Measurements from ENCODE around the gene OR2T2. TPM values are rescaled to one million over a fixed set of nuclear protein-coding genes. Genes with fewer than 3 reads are reported as not detected.
"Not testable (repeated sequence)": the region's sequence is repeated elsewhere in the genome, so short reads cannot be mapped to it uniquely, and the experiment has no call there.

Gene OR2T2
- total RNA-seq, 4 donors from 2014 or later, result not detected

DNA sequence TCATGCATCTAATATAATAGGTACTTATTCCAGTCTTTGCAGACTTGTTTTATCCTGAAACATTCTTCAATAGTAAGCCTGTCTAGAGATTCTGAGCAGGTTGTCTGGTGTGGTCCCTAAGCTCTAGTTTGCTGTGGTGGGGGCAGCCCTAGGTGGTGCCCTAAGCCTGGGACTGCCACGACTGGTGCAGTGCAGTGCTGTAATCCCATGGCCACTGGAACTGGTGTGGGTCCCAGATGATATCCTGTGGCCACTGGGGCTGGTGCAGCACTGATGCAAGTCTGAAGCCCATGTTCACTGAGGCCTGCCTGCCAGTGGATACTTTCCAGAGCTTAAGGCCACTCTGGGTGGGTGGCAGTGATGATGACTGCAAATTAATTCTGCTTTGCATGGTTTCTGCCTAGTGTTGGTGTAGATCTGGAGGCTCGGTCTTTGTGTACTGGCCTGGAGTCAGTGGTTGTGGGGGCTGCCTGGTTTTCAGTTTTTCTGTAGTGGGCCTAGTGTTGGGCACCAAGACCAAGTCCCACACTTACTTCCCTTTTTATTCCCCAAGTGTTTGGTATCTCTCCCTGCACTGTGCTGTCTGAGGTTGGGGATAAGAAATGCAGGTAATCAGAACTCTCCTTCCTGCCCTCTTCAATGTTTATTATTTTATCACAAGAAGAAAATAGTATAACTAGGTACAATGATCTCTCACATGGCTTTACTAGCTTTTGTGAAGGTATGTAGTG lies 55.0 kb downstream of the OR2T2 start:
- 79 to 81% methylated on average over 1 of the region's 2 CpGs for WGBS, 2 donors

More for the DNA sequence above, 55.0 kb downstream of the OR2T2 start:
- H3K4me3 ChIP-seq (ENCODE audit: low read depth, poor library complexity, severe bottlenecking); DNase-seq (ENCODE audit: low spot score in 2 of 2); intact Hi-C loops (cut with DNase I; ENCODE audit: low total_unique reads): not testable (repeated sequence)

Other genes with a start within 250 kb of the OR2T2 start
- not detected for gene OR2M3, start 248.4 kb upstream of the OR2T2 start, total RNA-seq
- not detected for gene OR2M4, start 214.2 kb upstream of the OR2T2 start, total RNA-seq
- not detected for gene OR2T33, start 167.7 kb upstream of the OR2T2 start, total RNA-seq
- gene OR2T12, start 142.2 kb upstream of the OR2T2 start, total RNA-seq, result not detected
- not detected for gene OR2M7, start 121.1 kb upstream of the OR2T2 start, total RNA-seq
- not detected for gene OR14C36, start 96.9 kb upstream of the OR2T2 start, total RNA-seq
- not detected for gene OR2T4, start 84.0 kb upstream of the OR2T2 start, total RNA-seq
- not detected for gene OR2T6, start 69.9 kb upstream of the OR2T2 start, total RNA-seq
- gene OR2T1, start 42.6 kb upstream of the OR2T2 start, total RNA-seq, result not detected
- gene OR2T3, start 27.7 kb downstream of the OR2T2 start, total RNA-seq, result not detected
- gene OR2T5, start 43.0 kb downstream of the OR2T2 start, total RNA-seq, result not detected
- not detected for gene OR2G6, start 62.4 kb downstream of the OR2T2 start, total RNA-seq
- under 1 TPM in 1 of 4 donors, not detected in 3; 0.49 TPM for gene OR2T29, start 117.1 kb downstream of the OR2T2 start, total RNA-seq
- not detected for gene OR2T34, start 129.1 kb downstream of the OR2T2 start, total RNA-seq
- not detected for gene OR2T10, start 152.1 kb downstream of the OR2T2 start, total RNA-seq
- gene OR2T11, start 189.5 kb downstream of the OR2T2 start, total RNA-seq, result under 1 TPM in 1 of 4 donors, not detected in 3; 0.57 TPM
- gene OR2T35, start 199.6 kb downstream of the OR2T2 start, total RNA-seq, result under 1 TPM in 1 of 4 donors, not detected in 3; 0.30 TPM
- not detected for gene OR2T27, start 209.9 kb downstream of the OR2T2 start, total RNA-seq

Data from lower leg skin (tissue), 4 donors.